ENCODE measurements around the gene OCSTAMP.

- TF ChIP-seq CTCF (IDR thresholded peaks at IDR 0.05), result no peak
- no peak for TF ChIP-seq POLR2A (IDR thresholded peaks at IDR 0.05)
Observed at GRCh38 chr20:46550461-46550860, at the start of gene OCSTAMP.

All from right lobe of liver (tissue), 4 donors.